ENCODE results near the gene MPDZ. TPM values are rescaled to one million over a fixed set of nuclear protein-coding genes. Genes with fewer than 3 reads are reported as not detected.

The MPDZ gene
- total and polyA plus RNA-seq, 4 donors, result 19.3 to 113 (median 62.8) TPM

DNA sequence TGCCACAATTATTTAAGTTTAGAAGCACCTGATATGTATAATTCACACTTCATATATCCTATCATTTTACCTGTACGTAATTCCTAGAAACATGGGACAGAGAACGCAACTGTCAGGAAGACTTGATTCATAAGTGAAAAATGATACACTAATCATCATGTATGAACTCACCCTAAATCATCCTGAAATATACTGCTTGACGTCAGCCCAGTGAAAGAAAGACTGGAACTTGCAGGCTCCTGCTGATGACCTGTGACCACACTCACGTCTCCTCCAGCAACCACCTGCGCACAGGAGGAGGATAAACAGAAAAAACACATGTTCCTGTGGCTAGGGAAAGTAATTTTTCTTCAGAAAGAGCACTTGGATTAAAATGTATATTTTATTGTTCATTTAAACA lies 169.7 kb downstream of the MPDZ start:
- H3K27ac ChIP-seq (ENCODE audit: low read depth in 1 of 2, low read length in 2 of 2), result no peak overlapping the region
- 86 to 92% methylated on average over 5 of the region's 5 CpGs for WGBS, 2 donors
- ATAC-seq (ENCODE audit: low FRiP score) (no peak), DNase-seq (no peak)
- H3K9me3 ChIP-seq (ENCODE audit: control insufficient read depth, low read length), result no peaks in the 10 kb centered on the region
- H3K4me3 ChIP-seq (ENCODE audit: low read length in 2 of 2), result no peak overlapping the region
- peaks cover 3 to 4% of the 10 kb centered on the region in 2 donors for H3K36me3 ChIP-seq (ENCODE audit: control insufficient read depth in 1 of 2, insufficient read depth in 2 of 2, low read length in 1 of 2)
- no peaks in the 10 kb centered on the region for H3K27me3 ChIP-seq (ENCODE audit: control insufficient read depth in 1 of 2, insufficient read depth in 2 of 2, low read length in 1 of 2)
- intact Hi-C loops (cut with DNase I), result no loop called here
- H3K4me1 ChIP-seq (ENCODE audit: control insufficient read depth in 1 of 2, insufficient read depth in 2 of 2, low read length in 2 of 2), result no peaks in the 10 kb centered on the region

- ATAC-seq (ENCODE audit: low FRiP score), result no peak
- no peak overlapping the region for H3K27ac ChIP-seq (ENCODE audit: low read depth in 1 of 2, low read length in 2 of 2)
- H3K36me3 ChIP-seq (ENCODE audit: control insufficient read depth in 1 of 2, insufficient read depth in 2 of 2, low read length in 1 of 2), result peaks cover 4 to 8% of the 10 kb centered on the region in 2 donors
- no peak for DNase-seq
- no peak overlapping the region for H3K4me3 ChIP-seq (ENCODE audit: low read length in 2 of 2)
- WGBS, 2 donors, result 94 to 97% methylated on average over 4 of the region's 4 CpGs
- no peaks in the 10 kb centered on the region for H3K27me3 ChIP-seq (ENCODE audit: control insufficient read depth in 1 of 2, insufficient read depth in 2 of 2, low read length in 1 of 2)
- intact Hi-C loops (cut with DNase I), result no loop called here
- no peaks in the 10 kb centered on the region for H3K9me3 ChIP-seq (ENCODE audit: control insufficient read depth, low read length)
- H3K4me1 ChIP-seq (ENCODE audit: control insufficient read depth in 1 of 2, insufficient read depth in 2 of 2, low read length in 2 of 2), result no peaks in the 10 kb centered on the region
Observed at GRCh38 chr9:13107008-13107407, 172.5 kb downstream of the MPDZ start.

DNA sequence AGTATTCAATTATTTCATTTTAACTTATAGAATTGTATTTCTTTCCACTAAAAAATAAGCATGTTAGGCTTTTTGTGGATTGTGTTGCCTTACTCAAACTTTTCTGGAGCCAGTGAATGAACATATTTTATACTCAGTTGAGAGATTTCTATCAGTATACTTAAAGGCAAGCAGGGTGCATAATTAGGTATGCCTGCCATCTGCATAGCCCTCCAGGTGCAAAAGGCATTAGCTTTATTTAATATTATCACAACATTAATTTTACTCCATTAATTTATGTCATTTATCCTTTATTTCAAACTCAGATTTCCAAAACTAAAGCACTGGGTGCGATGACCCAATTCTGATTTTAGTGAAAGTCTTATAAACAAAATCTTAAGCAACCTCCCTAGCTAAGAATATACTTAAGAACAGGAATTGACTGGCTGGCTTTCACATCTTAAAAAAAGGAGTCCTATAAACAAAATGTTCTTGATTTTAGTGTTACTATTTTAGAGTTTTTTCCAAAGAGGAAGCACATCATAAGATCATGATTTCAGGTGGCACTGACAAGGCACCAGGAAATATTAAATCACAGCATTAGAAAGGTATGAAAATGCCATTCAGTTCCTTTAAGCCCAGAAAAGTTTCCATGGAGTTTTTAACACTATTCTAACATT lies 178.4 kb downstream of the MPDZ start:
- no peak for DNase-seq
- intact Hi-C loops (cut with DNase I), result no loop called here
- no peaks in the 10 kb centered on the region for H3K9me3 ChIP-seq (ENCODE audit: control insufficient read depth, low read length)
- H3K4me3 ChIP-seq (ENCODE audit: low read length in 2 of 2), result no peak overlapping the region
- ATAC-seq (ENCODE audit: low FRiP score), result peak; percentile 77
- no peak overlapping the region for H3K27ac ChIP-seq (ENCODE audit: low read depth in 1 of 2, low read length in 2 of 2)
- WGBS, 2 donors, result 27 to 31% methylated on average over 1 of the region's 1 CpG
- no peaks in the 10 kb centered on the region for H3K27me3 ChIP-seq (ENCODE audit: control insufficient read depth in 1 of 2, insufficient read depth in 2 of 2, low read length in 1 of 2)
- H3K4me1 ChIP-seq (ENCODE audit: control insufficient read depth in 1 of 2, insufficient read depth in 2 of 2, low read length in 2 of 2), result peaks cover 2 to 5% of the 10 kb centered on the region in 2 donors
- peaks cover 0 to 5% of the 10 kb centered on the region in 2 donors for H3K36me3 ChIP-seq (ENCODE audit: control insufficient read depth in 1 of 2, insufficient read depth in 2 of 2, low read length in 1 of 2)

GRCh38 chr9:13095056-13095455 lies 184.4 kb downstream of the MPDZ start:
- WGBS, 2 donors, result 95 to 100% methylated on average over 2 of the region's 2 CpGs
- intact Hi-C loops (cut with DNase I), result no loop called here
- H3K27ac ChIP-seq (ENCODE audit: low read depth in 1 of 2, low read length in 2 of 2), result no peak overlapping the region
- ATAC-seq (ENCODE audit: low FRiP score) (no peak), DNase-seq (no peak)
- peaks cover 2 to 9% of the 10 kb centered on the region in 2 donors for H3K4me1 ChIP-seq (ENCODE audit: control insufficient read depth in 1 of 2, insufficient read depth in 2 of 2, low read length in 2 of 2)
- no peaks in the 10 kb centered on the region for H3K9me3 ChIP-seq (ENCODE audit: control insufficient read depth, low read length)
- H3K4me3 ChIP-seq (ENCODE audit: low read length in 2 of 2), result no peak overlapping the region
- no peaks in the 10 kb centered on the region for H3K36me3 ChIP-seq (ENCODE audit: control insufficient read depth in 1 of 2, insufficient read depth in 2 of 2, low read length in 1 of 2)
- no peaks in the 10 kb centered on the region for H3K27me3 ChIP-seq (ENCODE audit: control insufficient read depth in 1 of 2, insufficient read depth in 2 of 2, low read length in 1 of 2)

- no peaks in the 10 kb centered on the region for H3K36me3 ChIP-seq (ENCODE audit: control insufficient read depth in 1 of 2, insufficient read depth in 2 of 2, low read length in 1 of 2)
- no peak overlapping the region for H3K27ac ChIP-seq (ENCODE audit: low read depth in 1 of 2, low read length in 2 of 2)
- DNase-seq (no peak), ATAC-seq (ENCODE audit: low FRiP score) (peak; percentile 60)
- peak overlapping the region in 1 of 2 donors; percentile 41 for H3K4me3 ChIP-seq (ENCODE audit: low read length in 2 of 2)
- no peaks in the 10 kb centered on the region for H3K9me3 ChIP-seq (ENCODE audit: control insufficient read depth, low read length)
- peaks cover 0 to 4% of the 10 kb centered on the region in 2 donors for H3K4me1 ChIP-seq (ENCODE audit: control insufficient read depth in 1 of 2, insufficient read depth in 2 of 2, low read length in 2 of 2)
- intact Hi-C loops (cut with DNase I), result no loop called here
- no peaks in the 10 kb centered on the region for H3K27me3 ChIP-seq (ENCODE audit: control insufficient read depth in 1 of 2, insufficient read depth in 2 of 2, low read length in 1 of 2)
- 3 to 4% methylated on average over 4 of the region's 4 CpGs for WGBS, 2 donors
Observed at GRCh38 chr9:13090628-13091027, 188.9 kb downstream of the MPDZ start.

DNA sequence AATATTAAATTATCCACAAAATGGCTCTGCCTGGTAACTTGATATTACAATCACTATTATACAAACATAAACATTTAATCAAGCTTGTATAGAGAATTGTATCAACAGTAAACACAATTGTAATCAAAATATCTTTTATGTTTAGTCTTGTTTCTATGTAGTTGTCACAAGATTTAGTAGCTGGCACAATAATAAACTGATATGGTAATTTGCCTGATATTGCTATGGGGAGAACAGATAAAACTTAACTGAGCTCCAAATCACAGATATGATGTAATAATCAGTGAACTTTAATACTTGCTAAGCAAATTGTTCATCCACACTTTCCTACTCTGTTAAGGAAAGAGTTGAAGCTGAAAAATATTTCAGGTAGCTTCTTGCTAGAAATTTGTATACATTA lies 189.8 kb downstream of the MPDZ start:
- no peak for DNase-seq
- Histone ChIP-seq H3K4me1 (ENCODE audit: control insufficient read depth in 1 of 2, insufficient read depth in 2 of 2, low read length in 2 of 2) (peaks cover 0 to 4% of the 10 kb centered on the region in 2 donors), H3K27me3 (ENCODE audit: control insufficient read depth in 1 of 2, insufficient read depth in 2 of 2, low read length in 1 of 2) (no peaks in the 10 kb centered on the region), H3K4me3 (ENCODE audit: low read length in 2 of 2) (no peak overlapping the region), H3K36me3 (ENCODE audit: control insufficient read depth in 1 of 2, insufficient read depth in 2 of 2, low read length in 1 of 2) (no peaks in the 10 kb centered on the region), H3K27ac (ENCODE audit: low read depth in 1 of 2, low read length in 2 of 2) (no peak overlapping the region), H3K9me3 (ENCODE audit: control insufficient read depth, low read length) (no peaks in the 10 kb centered on the region)
- intact Hi-C loops (cut with DNase I), result loop anchor here (2.0 to 10.0 kb wide), 3 partner anchors 55 to 375 kb away; no protein-coding TSS in a partner anchor
- no peak for ATAC-seq (ENCODE audit: low FRiP score)

- WGBS, 2 donors, result 17 to 19% methylated on average over 10 of the region's 10 CpGs
- no peak overlapping the region for H3K4me3 ChIP-seq (ENCODE audit: low read length in 2 of 2)
- H3K27ac ChIP-seq (ENCODE audit: low read depth in 1 of 2, low read length in 2 of 2), result no peak overlapping the region
- H3K36me3 ChIP-seq (ENCODE audit: control insufficient read depth in 1 of 2, insufficient read depth in 2 of 2, low read length in 1 of 2), result no peaks in the 10 kb centered on the region
- H3K9me3 ChIP-seq (ENCODE audit: control insufficient read depth, low read length), result no peaks in the 10 kb centered on the region
- DNase-seq (peak in 1 of 2 donors; percentile 44), ATAC-seq (ENCODE audit: low FRiP score) (peak; percentile 72)
- H3K4me1 ChIP-seq (ENCODE audit: control insufficient read depth in 1 of 2, insufficient read depth in 2 of 2, low read length in 2 of 2), result peaks cover 0 to 4% of the 10 kb centered on the region in 2 donors
- intact Hi-C loops (cut with DNase I), result loop anchor here (2.0 to 10.0 kb wide), 3 partner anchors 54 to 374 kb away; no protein-coding TSS in a partner anchor
- H3K27me3 ChIP-seq (ENCODE audit: control insufficient read depth in 1 of 2, insufficient read depth in 2 of 2, low read length in 1 of 2), result no peaks in the 10 kb centered on the region
Observed at GRCh38 chr9:13088720-13089427, 190.6 kb downstream of the MPDZ start.

DNA sequence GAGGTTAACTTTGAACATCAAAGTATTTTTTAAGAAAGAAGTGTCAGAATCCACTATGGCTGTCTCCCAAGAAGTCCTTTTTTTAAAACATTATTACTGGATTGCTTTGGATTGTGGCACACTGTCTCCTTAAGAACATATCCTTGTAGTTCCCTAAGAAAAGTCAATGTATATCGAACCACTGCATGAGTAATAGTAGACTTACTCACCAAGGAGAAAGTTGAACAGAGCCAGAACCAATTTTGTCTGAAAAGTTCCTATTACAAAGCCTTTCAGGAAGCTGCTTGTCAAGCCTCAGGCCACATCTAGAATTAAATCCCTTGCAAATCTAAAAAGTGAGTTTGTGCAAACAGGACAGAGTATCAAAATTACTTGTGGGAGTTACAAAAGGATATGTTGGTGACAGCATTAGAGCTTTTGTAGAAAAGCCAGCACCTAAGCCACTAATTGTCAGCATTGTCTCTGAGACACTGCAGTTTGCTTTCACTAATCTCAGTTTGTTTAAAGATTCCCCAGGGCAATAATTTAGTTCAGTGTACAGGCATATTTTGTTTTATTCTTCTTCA lies 195.4 kb downstream of the MPDZ start:
- WGBS, 2 donors, result 0 to 9% methylated on average over 1 of the region's 1 CpG

More for the DNA sequence above, 195.4 kb downstream of the MPDZ start:
- Histone ChIP-seq H3K27me3 (ENCODE audit: control insufficient read depth in 1 of 2, insufficient read depth in 2 of 2, low read length in 1 of 2) (no peaks in the 10 kb centered on the region), H3K4me3 (ENCODE audit: low read length in 2 of 2) (no peak overlapping the region), H3K4me1 (ENCODE audit: control insufficient read depth in 1 of 2, insufficient read depth in 2 of 2, low read length in 2 of 2) (no peaks in the 10 kb centered on the region), H3K27ac (ENCODE audit: low read depth in 1 of 2, low read length in 2 of 2) (no peak overlapping the region), H3K9me3 (ENCODE audit: control insufficient read depth, low read length) (no peaks in the 10 kb centered on the region), H3K36me3 (ENCODE audit: control insufficient read depth in 1 of 2, insufficient read depth in 2 of 2, low read length in 1 of 2) (no peaks in the 10 kb centered on the region)
- intact Hi-C loops (cut with DNase I), result loop anchor here in 1 of 2 donors (10.0 kb wide), 1 partner anchor 369 kb away; no protein-coding TSS in a partner anchor
- DNase-seq, result no peak
- ATAC-seq (ENCODE audit: low FRiP score), result no peak

Data from aorta (tissue), 5 donors.